ENCODE data around the gene ATP6V1F. TPM values are rescaled to one million over a fixed set of nuclear protein-coding genes. Genes with fewer than 3 reads are reported as not detected.

The ATP6V1F gene
- polyA plus RNA-seq, 3 donors = 327 to 593 (median 511) TPM

GRCh38 chr7:128879461-128879938, 16.8 kb downstream of the ATP6V1F start:
- WGBS (ENCODE audit: insufficient coverage) = 95% methylated on average over 14 of the region's 19 CpGs
- Mint-ChIP-seq H3K4me3 (no peak overlapping the region), H3K9me3 (peaks cover 0 to 3% (median 0%) of the 10 kb centered on the region in 7 donors), H3K4me1 (peaks cover 3% of the 10 kb centered on the region), H3K36me3 (no peaks in the 10 kb centered on the region), H3K27me3 (ENCODE audit: low read depth in 3 of 3) (peaks cover 1 to 9% (median 2%) of the 10 kb centered on the region in 3 donors), H3K27ac (no peak overlapping the region)
- no peak overlapping the region for H3K4me2 ChIP-seq (replicated peaks; ENCODE audit: extremely low read depth, low read length, poor library complexity, severe bottlenecking)
- no peak for TF ChIP-seq CTCF (IDR thresholded peaks at IDR 0.05)
- H3K4me3 ChIP-seq (replicated peaks in 1 of 3; ENCODE audit: low read depth in 2 of 3, low read length in 3 of 3) = no peak overlapping the region
- DNase-seq = no peak
- no peaks in the 10 kb centered on the region for H3K27me3 ChIP-seq (ENCODE audit: control insufficient read depth in 2 of 2, insufficient read depth in 2 of 2, low read length in 2 of 2)
- no peaks in the 10 kb centered on the region for H3K4me1 ChIP-seq (ENCODE audit: control insufficient read depth in 1 of 2, insufficient read depth in 2 of 2, low read length in 2 of 2)
- no peak overlapping the region for H3K9ac ChIP-seq (ENCODE audit: insufficient read depth, low read length, poor library complexity, severe bottlenecking)
- intact Hi-C loops (cut with micrococcal nuclease) = loop anchor here in 1 of 2 donors (5.0 kb wide), 1 partner anchor 37 kb away; no protein-coding TSS in a partner anchor
- H3K27ac ChIP-seq (ENCODE audit: low read depth in 1 of 2, low read length in 2 of 2) = no peak overlapping the region
- no peaks in the 10 kb centered on the region for H3K79me2 ChIP-seq (ENCODE audit: insufficient read depth, low read length)
- H4K20me1 ChIP-seq (ENCODE audit: insufficient read depth, low read length) = no peaks in the 10 kb centered on the region
- H2AFZ ChIP-seq (ENCODE audit: insufficient read depth, low read depth, low read length, poor library complexity, severe bottlenecking) = no peak overlapping the region
- H3K36me3 ChIP-seq (replicated peaks in 1 of 2; ENCODE audit: control insufficient read depth in 1 of 2, insufficient read depth in 2 of 2, low read length in 2 of 2) = no peaks in the 10 kb centered on the region
- no peaks in the 10 kb centered on the region for H3K9me3 ChIP-seq (replicated peaks in 1 of 2; ENCODE audit: control insufficient read depth in 1 of 2, insufficient read depth in 1 of 2, low read length in 2 of 2)

GRCh38 chr7:128879939-128880746, 17.5 kb downstream of the ATP6V1F start:
- Histone ChIP-seq H3K9ac (ENCODE audit: insufficient read depth, low read length, poor library complexity, severe bottlenecking) (no peak overlapping the region), H4K20me1 (ENCODE audit: insufficient read depth, low read length) (no peaks in the 10 kb centered on the region), H3K4me3 (replicated peaks in 1 of 3; ENCODE audit: low read depth in 2 of 3, low read length in 3 of 3) (no peak overlapping the region), H3K4me2 (replicated peaks; ENCODE audit: extremely low read depth, low read length, poor library complexity, severe bottlenecking) (no peak overlapping the region), H3K79me2 (ENCODE audit: insufficient read depth, low read length) (no peaks in the 10 kb centered on the region), H3K4me1 (ENCODE audit: control insufficient read depth in 1 of 2, insufficient read depth in 2 of 2, low read length in 2 of 2) (no peaks in the 10 kb centered on the region), H2AFZ (ENCODE audit: insufficient read depth, low read depth, low read length, poor library complexity, severe bottlenecking) (no peak overlapping the region), H3K9me3 (replicated peaks in 1 of 2; ENCODE audit: control insufficient read depth in 1 of 2, insufficient read depth in 1 of 2, low read length in 2 of 2) (no peaks in the 10 kb centered on the region), H3K27me3 (ENCODE audit: control insufficient read depth in 2 of 2, insufficient read depth in 2 of 2, low read length in 2 of 2) (no peaks in the 10 kb centered on the region), H3K27ac (ENCODE audit: low read depth in 1 of 2, low read length in 2 of 2) (no peak overlapping the region), H3K36me3 (replicated peaks in 1 of 2; ENCODE audit: control insufficient read depth in 1 of 2, insufficient read depth in 2 of 2, low read length in 2 of 2) (no peaks in the 10 kb centered on the region)
- peak; percentile 56 for TF ChIP-seq CTCF (IDR thresholded peaks at IDR 0.05)
- H3K36me3 Mint-ChIP-seq = no peaks in the 10 kb centered on the region
- H3K4me3 Mint-ChIP-seq = no peak overlapping the region
- DNase-seq = peak in 1 of 3 donors; percentile 34
- H3K27ac Mint-ChIP-seq = no peak overlapping the region
- H3K9me3 Mint-ChIP-seq = peaks cover 0 to 3% (median 0%) of the 10 kb centered on the region in 7 donors
- intact Hi-C loops (cut with micrococcal nuclease) = loop anchor here (5.0 to 10.0 kb wide), 3 partner anchors 38 to 275 kb away; no protein-coding TSS in a partner anchor
- H3K27me3 Mint-ChIP-seq (ENCODE audit: low read depth in 3 of 3) = peaks cover 1 to 9% (median 2%) of the 10 kb centered on the region in 3 donors
- H3K4me1 Mint-ChIP-seq = peaks cover 3% of the 10 kb centered on the region
- WGBS (ENCODE audit: insufficient coverage) = 66% methylated on average over 28 of the region's 31 CpGs

All from CD14-positive monocyte (primary cell).